Measurements from ENCODE around the gene RNF187.
"Not testable (repeated sequence)": the region's sequence is repeated elsewhere in the genome, so short reads cannot be mapped to it uniquely, and the experiment has no call there.

The RNF187 gene

DNA sequence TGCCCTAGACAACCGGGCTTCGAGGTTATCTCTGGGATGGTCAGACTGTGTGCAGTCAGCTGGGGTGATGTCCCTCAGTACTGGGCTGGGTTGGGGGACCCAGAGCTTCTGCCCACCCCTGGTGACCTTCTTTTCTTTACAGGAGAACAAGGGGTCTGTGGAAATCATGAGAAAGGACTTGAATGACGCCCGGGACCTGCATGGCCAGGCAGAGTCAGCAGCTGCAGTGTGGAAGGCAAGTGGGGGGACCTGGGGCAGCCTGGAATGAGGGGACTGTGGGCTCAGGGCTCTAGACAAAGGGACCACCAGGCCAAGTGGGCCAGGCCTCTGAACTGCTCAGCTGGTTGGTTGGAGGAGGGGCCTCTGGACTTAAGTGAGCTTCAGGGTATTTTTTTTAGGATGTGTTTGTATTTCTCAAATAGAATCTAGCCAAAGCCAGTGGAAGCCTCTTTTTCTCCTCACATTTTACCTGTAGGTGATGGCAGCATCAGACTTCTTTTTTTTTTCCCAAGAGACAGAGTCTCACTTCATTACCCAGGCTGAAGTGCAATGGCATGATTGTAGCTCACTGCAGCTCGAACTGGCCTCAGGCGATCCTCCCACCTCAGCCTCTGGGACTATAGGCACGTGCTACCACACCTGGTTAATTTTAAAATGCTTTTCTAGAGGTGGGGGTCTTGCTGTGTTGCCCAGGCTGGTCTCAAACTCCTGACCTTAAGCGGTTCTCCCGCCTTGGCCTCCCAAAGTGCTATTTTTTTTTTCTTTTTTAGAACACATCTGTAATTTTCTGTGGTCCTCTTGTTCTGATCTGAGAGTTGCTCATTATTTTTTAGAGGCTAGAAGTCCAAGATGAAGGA lies 1.9 kb downstream of the RNF187 start:
- DNase-seq = no peak

DNA sequence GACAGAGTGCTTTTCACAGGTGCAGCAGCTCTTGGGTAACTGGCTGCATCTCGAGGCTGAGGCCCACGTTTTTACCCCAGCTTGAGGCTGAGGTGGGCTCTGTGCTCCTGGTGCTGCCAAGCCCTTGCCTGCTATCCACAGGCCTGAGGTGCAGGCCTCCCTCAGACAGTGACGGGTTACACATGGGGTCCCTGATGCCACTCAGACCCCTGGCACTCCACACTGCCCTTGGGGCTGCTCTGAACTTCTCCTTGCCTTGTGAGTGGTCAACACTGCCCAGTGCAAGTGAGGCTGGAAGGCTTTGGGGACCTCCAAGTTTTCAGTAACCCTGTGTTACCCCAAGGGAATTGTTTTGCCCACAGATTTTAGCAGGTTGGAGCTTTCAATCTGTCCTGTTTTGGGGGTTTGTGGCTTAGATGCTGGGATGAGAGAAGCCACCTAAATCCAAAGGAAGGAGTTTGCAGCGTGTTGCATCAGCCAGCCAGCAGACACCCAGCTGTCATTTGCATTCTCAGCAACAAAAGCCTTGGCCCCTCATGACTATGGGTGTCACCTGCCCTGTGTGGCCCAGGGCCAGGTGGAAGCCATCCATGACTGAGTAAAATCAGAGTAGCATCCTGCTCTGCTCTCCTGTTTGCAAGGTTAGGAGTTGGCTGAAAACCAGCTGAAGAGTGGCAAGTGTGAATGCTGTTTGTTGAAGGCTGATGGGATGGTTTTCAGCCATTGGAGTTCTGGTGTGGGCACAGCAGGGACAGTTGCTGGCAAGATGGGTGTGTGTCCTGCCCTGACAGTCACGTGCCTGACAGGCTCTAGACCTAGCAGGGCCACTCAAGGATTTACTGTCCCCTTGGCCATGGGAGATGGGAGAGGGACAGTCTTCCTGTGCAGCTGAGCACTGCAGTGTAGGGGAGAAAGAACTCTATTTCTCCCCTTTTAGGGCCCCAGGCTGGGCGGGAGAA lies 3.2 kb downstream of the RNF187 start:
- DNase-seq = peak; percentile 91

DNA sequence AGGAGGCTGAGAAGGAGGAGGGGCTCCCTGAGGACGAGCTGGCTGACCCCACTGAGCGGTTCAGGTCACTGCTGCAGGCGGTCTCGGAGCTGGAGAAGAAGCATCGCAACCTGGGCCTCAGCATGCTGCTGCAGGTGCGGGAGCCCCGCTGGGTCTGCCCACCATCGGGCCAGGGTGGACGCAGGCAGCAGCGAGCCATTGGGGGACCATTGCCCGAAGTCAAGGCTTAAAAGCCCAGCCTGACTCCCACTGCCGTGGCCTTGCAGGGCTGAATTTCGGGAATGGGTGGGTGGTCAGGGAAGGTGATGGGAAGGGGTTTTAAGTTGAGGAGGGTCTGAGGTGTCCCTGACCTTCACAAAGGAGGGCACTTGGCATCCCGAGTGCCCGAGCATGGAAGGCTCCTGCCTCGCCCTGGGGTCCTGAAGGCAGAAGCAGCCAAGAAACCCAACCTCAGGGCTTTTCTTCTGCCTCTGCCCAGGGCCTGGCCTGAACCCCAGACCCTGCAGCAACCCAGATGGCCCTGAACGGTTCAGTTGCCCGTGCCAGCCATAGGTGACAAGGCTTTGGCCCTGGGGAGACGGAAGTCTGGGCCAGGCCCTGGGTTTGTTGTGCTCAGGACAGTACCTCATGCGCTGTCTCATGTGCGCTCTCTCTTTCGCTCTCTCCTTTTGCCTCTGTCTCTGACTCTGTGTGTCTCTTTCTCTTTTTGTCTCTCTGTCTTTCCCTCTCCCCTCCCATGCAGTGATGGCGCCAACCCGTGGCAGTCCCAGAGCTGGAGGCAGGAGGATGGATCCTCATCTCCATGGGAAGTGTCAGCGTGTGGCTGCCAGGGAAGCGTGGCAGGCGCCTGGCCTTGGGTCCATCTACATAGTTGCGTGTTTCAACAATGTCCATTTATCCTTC lies 6.2 kb downstream of the RNF187 start:
- no peak for DNase-seq

DNA sequence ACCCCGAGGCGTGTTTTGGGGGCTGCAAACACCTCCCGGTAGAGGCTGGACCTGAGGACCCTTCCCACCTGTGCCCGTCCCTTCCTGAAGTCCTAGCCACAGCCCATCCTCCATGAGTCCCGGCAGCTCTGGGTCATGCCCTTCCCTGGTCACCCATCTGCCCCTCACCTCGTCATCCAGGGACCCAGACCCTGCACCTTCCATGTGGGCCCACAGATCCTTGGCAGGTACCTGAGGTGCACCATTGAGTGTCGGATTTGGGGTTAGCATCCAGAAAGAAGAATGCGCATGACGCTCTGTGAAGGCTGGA lies 6.8 kb downstream of the RNF187 start:
- DNase-seq = no peak

DNA sequence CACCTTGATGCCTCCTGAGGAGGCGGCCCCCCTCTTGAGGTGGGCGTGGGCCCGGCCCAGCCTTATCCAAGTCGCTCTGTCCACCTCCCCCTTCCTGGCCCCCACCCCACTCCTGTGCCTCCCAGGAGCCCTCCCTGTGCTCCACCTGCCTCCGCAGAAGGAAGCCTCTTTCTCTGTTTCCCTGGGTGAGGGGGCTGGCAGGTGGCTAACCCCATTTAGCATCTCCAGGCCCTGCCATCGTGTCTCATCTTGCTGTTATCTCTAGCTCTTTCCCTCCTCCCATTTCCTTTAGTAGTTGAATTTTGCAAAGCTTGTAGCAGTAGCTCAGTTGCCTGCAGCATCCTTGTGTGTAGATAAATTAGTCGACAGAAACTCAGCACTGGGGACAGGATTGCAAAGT lies 7.2 kb downstream of the RNF187 start:
- DNase-seq = no peak

DNA sequence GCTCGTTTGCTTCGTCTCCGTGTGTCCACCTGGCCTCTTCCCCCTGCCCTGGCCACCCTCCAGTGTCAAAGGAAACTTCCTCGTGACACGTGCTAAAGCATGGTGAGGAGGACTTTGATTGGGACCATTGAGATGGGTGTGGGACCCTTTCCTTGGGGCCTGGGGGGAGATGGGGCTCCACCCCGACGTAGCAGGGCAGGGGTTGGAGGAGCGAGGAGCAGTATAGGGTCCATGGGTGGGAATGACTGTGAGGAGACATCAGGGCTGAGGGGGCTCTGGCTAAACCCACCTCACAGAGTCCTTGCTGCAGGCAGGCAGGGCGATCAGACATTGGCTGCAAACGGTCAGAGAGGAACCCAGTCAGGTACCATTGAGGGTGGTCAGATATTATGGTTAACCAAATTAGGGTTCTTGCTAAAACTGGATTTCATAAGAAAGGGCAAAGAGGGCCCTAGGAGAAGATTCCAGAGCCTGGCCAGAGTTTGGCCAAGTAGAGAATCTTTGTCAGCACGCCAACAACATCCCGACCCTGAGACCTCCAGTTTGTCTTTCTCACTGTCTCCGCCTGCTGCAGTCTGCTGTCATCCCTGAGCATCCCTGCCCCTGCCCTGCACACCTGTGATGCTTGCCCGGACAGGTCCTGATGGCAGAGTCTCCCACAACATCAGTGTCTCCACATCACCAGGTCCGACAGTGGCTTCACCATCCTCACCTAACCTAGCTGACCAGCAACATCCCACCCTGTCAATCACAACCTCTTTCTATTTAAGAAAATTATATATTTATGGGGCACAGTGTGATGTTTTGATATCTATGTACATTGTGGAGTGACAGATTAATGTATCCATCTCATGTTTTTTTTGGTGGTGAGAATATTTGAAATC lies 8.0 kb downstream of the RNF187 start:
- no peak for DNase-seq

DNA sequence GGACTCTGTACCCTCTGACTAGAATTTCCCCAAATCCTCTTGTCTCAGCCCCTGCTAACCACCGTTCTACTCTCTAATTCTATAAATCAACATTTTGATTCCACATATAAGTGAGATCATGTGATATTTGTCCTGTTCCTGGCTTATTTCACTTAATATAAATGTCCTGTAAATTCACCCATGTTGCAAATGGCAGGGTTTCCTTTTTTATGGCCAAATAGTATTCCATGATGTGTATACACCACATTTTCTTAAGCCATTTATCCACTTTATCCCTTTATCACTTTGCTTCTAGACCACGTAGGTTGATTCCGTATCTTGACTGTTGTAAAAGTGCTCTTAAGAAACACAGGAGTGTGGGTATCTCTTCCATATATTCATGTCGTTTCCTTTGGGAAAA lies 8.9 kb downstream of the RNF187 start:
- no peak for DNase-seq

DNA sequence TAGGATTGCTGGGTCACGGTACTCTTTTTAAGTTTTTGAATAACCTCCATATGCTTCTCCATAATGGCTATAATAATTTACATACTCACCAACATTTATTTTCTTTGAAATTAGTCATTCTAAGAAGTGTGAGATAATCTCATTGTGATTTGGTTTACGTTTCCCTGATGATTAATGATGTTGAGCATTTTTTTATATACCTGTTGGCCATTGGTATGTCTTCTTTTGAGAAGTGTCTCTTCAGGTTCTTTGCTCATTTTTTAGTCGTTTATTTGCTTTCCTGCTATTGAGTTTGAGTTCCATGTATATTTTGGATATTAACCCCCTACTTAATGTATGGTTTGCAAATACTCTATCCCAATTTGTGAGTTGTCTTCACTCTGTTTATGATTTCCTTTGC lies 9.3 kb downstream of the RNF187 start:
- DNase-seq = no peak

DNA sequence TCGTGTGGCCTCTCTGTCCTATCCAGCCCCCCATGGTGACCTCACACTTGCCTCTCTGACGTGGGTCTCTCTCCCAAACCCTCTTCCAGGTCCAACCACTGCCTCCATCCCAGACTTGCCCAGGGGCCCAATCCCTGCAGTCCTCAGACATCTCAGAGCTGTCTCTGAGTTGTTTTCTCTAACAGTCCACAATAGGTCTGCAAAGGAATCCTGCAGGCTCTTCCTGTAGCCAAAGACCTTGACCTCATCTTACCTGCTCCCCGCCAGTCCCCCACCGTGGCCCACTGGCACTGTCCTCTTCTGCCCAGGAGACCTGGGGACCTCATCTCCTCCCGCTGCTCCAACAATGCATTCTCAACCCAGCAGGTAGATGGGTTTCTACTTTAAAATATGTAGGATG lies 10.0 kb downstream of the RNF187 start:
- DNase-seq = no peak

DNA sequence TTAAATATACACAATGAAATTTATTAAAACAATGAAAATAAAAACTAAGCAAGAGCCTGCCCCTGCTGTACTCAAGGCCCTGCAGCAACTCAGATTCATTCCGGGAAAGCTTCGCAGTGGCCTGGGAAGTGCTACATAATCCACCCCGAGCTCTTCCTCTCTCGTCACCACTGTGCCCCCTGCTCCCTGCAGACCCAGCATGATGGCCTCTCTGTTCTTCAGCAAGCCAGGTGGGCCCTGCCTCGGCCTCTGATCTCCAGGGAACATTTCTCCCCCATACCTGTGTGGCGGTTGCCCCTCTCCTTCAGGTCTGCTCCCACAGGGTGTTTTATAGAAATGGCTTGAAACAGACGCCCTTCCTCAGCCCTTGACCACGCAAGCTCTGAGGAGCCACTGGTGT lies 10.6 kb downstream of the RNF187 start:
- no peak for DNase-seq

DNA sequence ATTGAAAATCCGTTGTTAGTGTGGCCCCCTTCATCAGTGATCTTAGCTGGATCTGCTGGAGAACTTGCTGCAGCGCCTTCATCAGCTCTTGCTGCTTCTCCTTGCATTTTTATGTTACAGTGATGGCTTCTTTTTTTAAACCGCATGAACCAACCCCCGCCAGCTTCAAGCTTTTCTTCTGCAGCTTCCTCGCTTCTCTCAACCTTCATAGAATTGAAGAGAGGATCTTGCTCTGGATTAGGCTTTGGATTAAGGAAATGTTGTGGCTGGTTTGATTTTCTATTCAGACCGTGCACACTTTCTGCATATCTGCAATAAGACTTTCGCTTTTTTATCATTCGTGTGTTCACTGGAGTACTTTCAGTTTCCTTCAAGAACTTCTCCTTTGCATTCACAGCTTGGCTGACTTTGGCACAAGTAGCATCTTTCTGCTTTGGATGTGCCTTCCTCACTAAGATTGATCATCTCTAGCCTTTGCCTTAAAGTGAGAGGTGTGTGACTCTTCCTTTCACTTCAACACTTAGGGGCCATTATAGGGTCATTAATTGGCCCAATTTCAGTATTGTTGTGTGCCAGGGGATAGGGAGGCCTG lies 13.1 kb downstream of the RNF187 start:
- no peak for DNase-seq

DNA sequence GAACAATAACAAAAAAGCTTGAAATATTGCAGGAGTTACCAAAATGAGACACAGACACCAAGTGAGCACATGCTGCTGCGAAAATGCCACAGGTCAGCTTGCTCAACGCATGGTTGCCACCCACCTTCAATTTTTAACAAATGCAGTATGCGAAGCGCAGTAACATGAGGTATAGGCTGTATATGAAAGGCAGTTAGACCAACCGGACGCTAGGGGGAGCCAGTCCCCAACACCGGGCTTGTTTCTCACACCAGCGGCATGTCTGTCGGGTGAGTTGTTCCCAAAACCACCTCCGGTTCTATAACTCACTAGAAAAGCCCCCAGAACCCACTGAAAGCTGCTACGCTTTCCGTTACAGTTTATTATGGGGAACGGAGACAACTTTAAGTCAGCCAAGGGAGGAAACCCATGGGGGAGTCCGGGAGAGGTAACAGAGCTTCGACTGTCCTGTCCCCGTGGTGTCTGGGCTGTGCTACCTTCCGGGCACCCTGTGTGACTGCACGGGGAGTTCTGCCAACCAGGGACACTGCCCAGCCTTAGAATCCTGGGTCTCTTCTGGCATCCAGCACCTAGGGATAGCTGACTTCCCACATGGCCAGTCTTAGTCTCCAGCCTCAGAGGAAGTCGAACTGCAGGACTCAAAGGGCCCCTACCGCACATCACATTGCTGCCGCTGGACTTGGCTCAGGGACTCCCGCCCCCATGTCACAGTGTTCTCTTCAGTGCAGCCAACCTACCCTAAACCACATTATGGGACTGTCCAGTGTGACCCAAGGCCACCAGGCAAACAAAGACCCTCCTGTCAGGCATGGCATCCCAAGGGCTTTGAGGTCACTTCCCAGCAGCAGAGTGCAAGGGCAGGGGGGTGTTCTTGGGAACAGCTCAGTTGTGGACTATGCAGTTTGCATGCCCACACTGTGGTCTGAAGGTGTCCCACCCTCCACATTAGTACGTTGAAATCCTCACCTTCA lies 14.0 kb downstream of the RNF187 start:
- peak; percentile 40 for DNase-seq

DNA sequence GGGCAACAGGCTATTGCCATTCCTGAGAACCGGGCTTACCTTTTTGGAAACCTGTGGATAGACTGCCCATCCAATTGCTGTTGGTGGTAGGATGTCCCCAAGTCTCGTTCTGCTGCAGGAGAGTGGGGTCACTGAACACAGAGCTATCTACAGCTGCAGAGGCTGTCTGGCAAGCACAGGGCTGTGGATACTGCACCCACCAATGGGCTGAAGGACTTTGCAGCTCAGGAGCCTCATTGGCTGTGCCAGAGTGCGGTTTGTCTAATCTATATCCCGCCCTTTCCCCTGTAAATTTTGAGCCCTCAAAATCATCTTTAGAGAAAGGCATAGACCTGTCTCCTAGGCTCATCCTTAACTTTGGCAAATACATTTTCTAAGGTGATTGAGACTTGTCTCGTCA lies 15.3 kb downstream of the RNF187 start:
- DNase-seq = no peak

DNA sequence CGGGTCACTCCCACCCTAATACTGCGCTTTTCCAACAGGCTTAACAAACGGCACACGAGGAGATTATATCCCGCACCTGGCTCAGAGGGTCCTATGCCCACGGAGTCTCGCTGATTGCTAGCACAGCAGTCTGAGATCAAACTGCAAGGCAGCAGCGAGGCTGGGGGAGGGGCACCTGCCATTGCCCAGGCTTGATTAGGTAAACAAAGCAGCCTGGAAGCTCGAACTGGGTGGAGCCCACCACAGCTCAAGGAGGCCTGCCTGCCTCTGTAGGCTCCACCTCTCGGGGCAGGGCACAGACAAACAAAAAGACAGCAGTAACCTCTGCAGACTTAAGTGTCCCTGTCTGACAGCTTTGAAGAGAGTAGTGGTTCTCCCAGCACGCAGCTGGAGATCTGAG lies 18.8 kb downstream of the RNF187 start:
- not testable (repeated sequence) for DNase-seq

DNA sequence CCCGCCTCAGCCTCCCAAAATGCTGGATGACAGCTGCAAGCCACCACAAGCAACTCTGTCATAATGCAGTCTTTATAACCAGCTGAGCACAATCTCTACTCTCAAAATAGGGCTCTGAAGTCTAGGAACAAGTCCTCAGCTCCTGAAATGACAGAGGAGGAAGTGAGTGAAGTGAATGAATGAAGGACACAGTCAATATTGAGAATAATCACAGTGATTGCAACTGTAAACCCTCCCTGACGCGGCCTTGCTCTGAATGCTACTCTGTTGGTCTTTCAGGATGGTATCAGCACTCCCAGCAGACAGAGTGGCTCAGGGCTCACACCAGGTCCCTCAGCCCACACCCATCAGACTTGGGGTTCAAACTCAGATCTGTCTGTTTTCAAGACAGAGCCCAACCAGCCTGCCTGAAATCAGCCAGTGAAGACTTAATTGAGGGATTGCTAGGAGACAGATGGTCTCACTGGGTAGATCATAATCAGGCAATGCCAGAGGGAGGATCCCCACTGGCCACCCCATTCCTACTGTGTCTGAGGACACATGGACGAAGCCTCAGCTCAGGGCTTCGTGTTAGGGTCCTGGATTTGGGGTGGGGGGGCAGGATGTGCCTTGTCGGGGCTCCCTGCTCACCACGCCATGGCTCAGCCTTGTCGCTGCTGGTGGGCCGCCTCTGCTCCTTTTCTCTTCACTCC lies 20.9 kb downstream of the RNF187 start:
- DNase-seq = no peak

DNA sequence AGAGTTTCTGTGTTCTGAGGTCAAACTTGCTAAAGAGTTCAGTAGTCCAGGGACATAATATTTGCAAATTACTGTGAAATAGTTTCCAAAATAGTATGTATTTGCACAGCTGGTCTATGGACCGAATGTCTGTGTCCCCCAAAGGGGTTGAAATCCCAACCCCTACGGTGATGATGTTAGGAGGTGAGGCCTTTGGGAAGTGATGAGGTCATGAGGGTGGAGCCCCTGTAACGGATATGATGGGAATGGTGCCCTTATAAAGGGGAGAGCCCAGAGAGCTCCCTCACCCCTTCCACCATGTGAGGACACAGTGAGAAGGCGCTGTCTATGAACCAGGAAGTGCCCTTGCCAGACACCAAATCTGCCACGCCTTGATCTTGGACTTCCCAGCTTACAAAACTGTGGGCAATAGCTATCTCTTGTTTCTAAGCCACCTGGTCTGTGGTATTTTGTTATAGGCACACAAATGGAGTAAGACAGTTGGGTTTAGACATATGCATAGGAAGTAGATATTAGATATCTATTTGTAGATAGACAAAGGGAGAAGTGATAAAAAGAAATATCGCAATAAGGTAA lies 21.7 kb downstream of the RNF187 start:
- no peak for DNase-seq

DNA sequence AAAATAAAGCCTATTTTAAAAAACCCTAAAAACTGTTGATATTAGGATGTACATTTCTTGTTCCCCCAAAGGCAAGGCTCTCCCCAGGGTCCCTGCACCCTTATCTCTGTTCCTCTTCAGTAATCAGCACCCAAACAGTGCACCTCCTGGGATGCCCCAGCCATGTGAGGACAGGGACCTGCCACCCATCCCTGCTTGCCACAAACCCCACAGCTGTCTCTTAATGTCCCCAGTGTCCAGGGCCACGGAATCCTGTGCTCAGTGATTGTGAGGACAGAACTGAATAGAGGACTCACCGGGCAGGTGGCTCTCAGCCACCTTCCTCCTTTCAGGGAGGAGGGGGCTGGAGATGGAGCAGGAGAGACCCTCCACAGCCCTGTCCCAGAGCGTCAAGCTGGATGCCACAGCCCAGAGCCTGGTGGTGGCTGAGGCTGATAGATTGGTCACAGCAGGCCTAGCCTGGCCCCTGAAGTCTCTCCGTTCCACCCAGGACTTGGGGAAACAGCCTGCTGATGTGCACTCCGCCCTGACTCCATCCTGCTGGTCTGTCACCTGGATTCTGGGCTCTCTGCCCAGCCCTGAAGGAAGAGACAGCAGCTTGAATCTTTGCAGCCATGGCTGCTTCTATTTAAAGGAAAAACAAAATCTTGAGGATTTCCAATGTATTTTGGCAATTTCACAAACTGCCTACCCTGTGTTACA lies 23.1 kb downstream of the RNF187 start:
- DNase-seq = no peak

DNA sequence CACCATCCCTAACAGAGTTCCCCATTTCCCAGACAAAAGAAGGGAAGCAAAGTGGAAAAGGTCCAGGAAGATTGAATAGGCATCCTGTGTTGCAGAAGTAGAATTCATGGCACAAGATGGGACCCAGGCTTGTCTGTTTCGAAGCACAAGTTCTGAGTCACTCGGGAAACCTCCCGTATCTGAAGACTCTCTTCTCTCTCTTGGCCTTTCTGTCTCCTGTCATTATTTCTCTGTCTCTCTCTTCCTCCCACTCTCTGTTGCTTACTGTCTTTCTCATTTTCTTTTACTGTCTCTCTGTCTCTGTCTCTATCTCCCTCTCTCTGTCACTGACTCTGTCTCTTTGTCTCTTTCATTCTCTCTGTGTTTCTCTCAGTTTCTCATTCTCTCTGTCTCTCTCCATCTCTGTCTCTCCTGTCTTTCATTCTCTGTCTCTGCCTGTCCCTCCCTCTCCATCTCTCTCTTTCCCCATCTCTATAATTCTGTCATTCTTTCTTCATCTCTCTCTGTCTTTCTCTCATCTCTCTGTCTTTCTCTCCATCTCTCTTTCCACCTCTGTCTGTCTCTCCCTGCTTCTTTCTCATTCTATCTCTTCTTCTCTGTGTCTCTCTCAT lies 23.7 kb downstream of the RNF187 start:
- DNase-seq = no peak
